ENCODE results near the gene FADS3.

FADS3 gene

GRCh38 chr11:61880031-61880430 is 11.3 kb downstream of the FADS3 start:
- no peak overlapping the region for H3K4me3 ChIP-seq (ENCODE audit: low read depth, low read length)

GRCh38 chr11:61879152-61879551 is 12.2 kb downstream of the FADS3 start:
- no peak for TF ChIP-seq CTCF (conservative IDR thresholded peaks at IDR 0.05; ENCODE audit: low read depth, low read length)
- H3K4me3 ChIP-seq (ENCODE audit: low read depth, low read length) = no peak overlapping the region
- no peak for DNase-seq (ENCODE audit: low read depth)

More at GRCh38 chr11:61880031-61880430, 11.3 kb downstream of the FADS3 start:
- no peak for TF ChIP-seq CTCF (conservative IDR thresholded peaks at IDR 0.05; ENCODE audit: low read depth, low read length)
- DNase-seq (ENCODE audit: low read depth) = no peak

- H3K4me3 ChIP-seq (ENCODE audit: low read depth, low read length) = no peak overlapping the region
- no peak for TF ChIP-seq CTCF (conservative IDR thresholded peaks at IDR 0.05; ENCODE audit: low read depth, low read length)
- DNase-seq (ENCODE audit: low read depth) = no peak
Measured at GRCh38 chr11:61875698-61876097, 15.6 kb downstream of the FADS3 start.

DNA sequence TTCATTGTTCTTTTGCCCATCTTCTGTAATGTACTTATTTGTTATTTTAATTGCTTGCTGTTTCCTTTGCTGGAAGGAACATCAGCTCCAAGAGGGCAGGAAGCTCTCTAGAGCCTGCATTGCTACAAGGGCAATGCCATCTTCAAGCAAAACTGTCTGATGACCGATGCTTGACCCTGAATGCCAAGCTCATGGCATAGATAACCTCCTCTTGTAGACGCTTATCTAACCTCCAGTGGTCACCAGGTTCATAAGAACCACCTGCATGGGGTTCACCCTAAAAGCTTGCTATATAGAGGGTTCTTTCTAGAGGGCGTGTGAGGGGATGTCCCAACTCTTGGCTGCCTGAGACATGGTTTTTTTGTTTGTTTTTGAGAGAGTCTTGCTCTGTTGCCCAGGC is 16.5 kb downstream of the FADS3 start:
- no peak overlapping the region for H3K4me3 ChIP-seq (ENCODE audit: low read depth, low read length)
- no peak for TF ChIP-seq CTCF (conservative IDR thresholded peaks at IDR 0.05; ENCODE audit: low read depth, low read length)
- no peak for DNase-seq (ENCODE audit: low read depth)

DNA sequence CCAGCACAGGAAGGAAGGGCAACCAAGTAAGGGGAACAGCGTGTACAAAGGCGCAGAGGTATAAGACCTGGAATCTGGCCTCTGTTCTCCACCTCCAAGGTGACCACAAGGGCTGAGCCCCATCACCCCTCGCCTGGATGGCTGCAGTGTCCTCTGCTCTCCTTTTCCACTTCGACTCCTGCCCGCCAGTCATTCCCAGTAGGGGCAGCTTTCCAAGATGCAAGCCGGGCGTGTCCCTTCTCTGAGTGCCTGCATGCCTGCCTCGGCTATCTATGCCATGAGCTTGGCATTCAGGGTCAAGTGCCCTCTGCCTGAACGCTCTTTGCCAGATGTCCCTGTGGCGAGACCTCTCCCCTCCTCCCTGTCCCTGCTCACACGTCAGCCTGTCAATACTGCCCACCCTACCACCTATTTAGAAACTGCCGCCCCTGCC is 17.0 kb downstream of the FADS3 start:
- DNase-seq (ENCODE audit: low read depth) = no peak
- no peak for TF ChIP-seq CTCF (conservative IDR thresholded peaks at IDR 0.05; ENCODE audit: low read depth, low read length)
- no peak overlapping the region for H3K4me3 ChIP-seq (ENCODE audit: low read depth, low read length)

- DNase-seq (ENCODE audit: low read depth) = no peak
- no peak overlapping the region for H3K4me3 ChIP-seq (ENCODE audit: low read depth, low read length)
- no peak for TF ChIP-seq CTCF (conservative IDR thresholded peaks at IDR 0.05; ENCODE audit: low read depth, low read length)
Measured at GRCh38 chr11:61873588-61874376, 17.6 kb downstream of the FADS3 start.
